SU-DHL-6 (cell line): Measurements from ENCODE around the gene STX8.

Experiments used
- H2AFZ ChIP-seq: fragments of 200-600 bp; sonication (generic); 2 replicates; pipeline ENCODE4 v1.6.1; 2014; ENCODE audit warnings: low read depth, mild to moderate bottlenecking, moderate library complexity, mixed read lengths, antibody characterized with exemption, low read length; ENCODE audit not compliant: severe bottlenecking
- H3F3A ChIP-seq: fragments of 200-600 bp; shearing (Covaris generic); 2 replicates; pipeline ENCODE4 v1.6.0; 2016; ENCODE audit warnings: antibody characterized with exemption, mild to moderate bottlenecking; ENCODE audit not compliant: insufficient read depth
- H3K27ac ChIP-seq: fragments of 200-600 bp; sonication (generic); 2 replicates; pipeline ENCODE4 v1.5.1; 2016; ENCODE audit warnings: low read depth, mild to moderate bottlenecking, low read length, moderate library complexity, mixed read lengths
- H3K27me3 ChIP-seq: fragments of 200-600 bp; sonication (generic), shearing (Covaris generic); 2 replicates; pipeline ENCODE4 v1.6.0; 2014; ENCODE audit warnings: mild to moderate bottlenecking, low read length
- H3K36me3 ChIP-seq: fragments of 200-600 bp; sonication (generic); 2 replicates; pipeline ENCODE4 v1.6.1; 2014; ENCODE audit warnings: mild to moderate bottlenecking, low read length, mixed read lengths
- H3K4me2 ChIP-seq: fragments of 300-600, 200-600 bp; shearing (Covaris generic), sonication (generic); 2 replicates; pipeline ENCODE4 v1.6.0; 2014; ENCODE audit warnings: low read length, low read depth, mild to moderate bottlenecking; ENCODE audit not compliant: poor library complexity, severe bottlenecking
- H3K4me3 ChIP-seq: fragments of 200-600 bp; sonication (generic); 2 replicates; pipeline ENCODE4 v1.5.1; 2014; ENCODE audit warnings: antibody characterized with exemption, low read length, mild to moderate bottlenecking, mixed read lengths; ENCODE audit not compliant: insufficient read depth, poor library complexity, severe bottlenecking
- H3K79me2 ChIP-seq: fragments of 200-600 bp; sonication (generic); 2 replicates; pipeline ENCODE4 v1.6.1; 2014; ENCODE audit warnings: mild to moderate bottlenecking, low read length, moderate library complexity; ENCODE audit not compliant: insufficient read depth
- H3K9ac ChIP-seq: fragments of 200-600 bp; sonication (generic); 2 replicates; pipeline ENCODE4 v1.7.0; 2014; ENCODE audit warnings: mild to moderate bottlenecking, low read length
- H3K9me2 ChIP-seq: fragments of 200-600 bp; sonication (generic); replicated peaks from 2 replicates; pipeline ENCODE4 v1.6.1; 2014; ENCODE audit warnings: low read length; ENCODE audit not compliant: insufficient read depth
- H3K9me3 ChIP-seq: fragments of 200-600 bp; sonication (generic); 2 replicates; pipeline ENCODE4 v1.6.1; 2014; ENCODE audit warnings: low read length, mixed read lengths; ENCODE audit not compliant: insufficient read depth
- H4K20me1 ChIP-seq: fragments of 200-600 bp; sonication (generic); 2 replicates; pipeline ENCODE4 v1.6.1; 2014; ENCODE audit warnings: low read depth, mild to moderate bottlenecking, antibody characterized with exemption, low read length, moderate library complexity, mixed read lengths
- CTCF ChIP-seq: fragments of 200-600 bp; sonication (generic); IDR thresholded peaks from one replicate; pipeline ENCODE4 v1.5.1; 2017; ENCODE audit warnings: antibody characterized with exemption, mild to moderate bottlenecking, low read length, moderate library complexity; ENCODE audit not compliant: insufficient read depth, poor library complexity, severe bottlenecking
- EZH2phosphoT487 ChIP-seq: fragments of 200-600 bp; sonication (generic), shearing (Covaris generic); conservative IDR thresholded peaks from 2 replicates; pipeline ENCODE4 v1.6.1; 2018; ENCODE audit warnings: mild to moderate bottlenecking, antibody characterized with exemption, low read length, moderate library complexity, mixed read lengths

Gene STX8

DNA sequence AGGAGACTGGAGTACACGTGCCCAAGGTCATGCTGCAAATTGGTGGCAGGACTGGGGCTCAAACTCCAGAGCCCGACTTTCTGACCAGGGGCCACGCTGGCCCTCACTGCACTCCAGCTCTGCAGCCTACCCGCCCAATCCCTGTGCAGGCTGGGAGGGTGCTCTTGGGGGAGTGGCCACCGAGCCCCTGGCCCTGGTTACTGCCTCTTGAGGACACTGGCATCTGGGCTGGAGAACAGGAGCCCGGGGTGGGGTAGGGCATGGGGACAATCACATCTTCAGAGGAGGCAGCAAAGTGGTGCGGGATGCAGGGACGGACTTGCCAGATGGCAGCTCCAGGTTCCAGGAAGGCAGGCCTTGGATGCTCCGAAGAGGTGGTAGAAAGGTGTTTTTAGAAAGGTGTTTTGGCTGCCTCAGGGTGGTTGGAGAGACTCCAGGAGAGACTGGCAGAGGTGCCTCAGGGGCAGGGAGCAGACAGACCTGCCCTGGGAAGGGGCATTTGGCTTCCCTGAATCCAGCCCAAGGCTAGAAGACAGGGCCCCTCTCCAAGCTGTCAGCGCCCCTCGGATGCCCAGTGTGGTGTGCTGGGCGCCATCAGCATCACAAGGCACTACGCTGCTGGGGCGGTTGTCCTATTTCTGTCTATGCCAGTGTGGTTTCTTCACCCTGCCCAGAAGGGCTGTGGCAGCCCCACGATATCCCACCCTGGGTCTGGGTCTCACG is 333.7 kb downstream of the STX8 start:
- no peaks in the 10 kb centered on the region for H3F3A ChIP-seq
- H3K9ac ChIP-seq: no peak overlapping the region
- no peaks in the 10 kb centered on the region for H3K36me3 ChIP-seq
- H3K9me3 ChIP-seq: no peaks in the 10 kb centered on the region
- no peak overlapping the region for H3K27ac ChIP-seq
- TF ChIP-seq CTCF (no peak), EZH2phosphoT487 (no peak)
- H3K27me3 ChIP-seq: no peaks in the 10 kb centered on the region
- H3K4me3 ChIP-seq: no peak overlapping the region
- H2AFZ ChIP-seq: no peak overlapping the region
- no peaks in the 10 kb centered on the region for H3K9me2 ChIP-seq
- H4K20me1 ChIP-seq: no peaks in the 10 kb centered on the region
- no peaks in the 10 kb centered on the region for H3K79me2 ChIP-seq
- H3K4me2 ChIP-seq: no peak overlapping the region

GRCh38 chr17:9241371-9241712 is 334.3 kb downstream of the STX8 start:
- Histone ChIP-seq H3K4me3 (no peak overlapping the region), H2AFZ (no peak overlapping the region), H3K4me2 (no peak overlapping the region), H3K36me3 (no peaks in the 10 kb centered on the region), H3K27ac (no peak overlapping the region), H3K9me3 (no peaks in the 10 kb centered on the region), H4K20me1 (no peaks in the 10 kb centered on the region), H3K27me3 (no peaks in the 10 kb centered on the region), H3F3A (no peaks in the 10 kb centered on the region), H3K9ac (no peak overlapping the region), H3K9me2 (no peaks in the 10 kb centered on the region), H3K79me2 (no peaks in the 10 kb centered on the region)
- TF ChIP-seq EZH2phosphoT487 (no peak), CTCF (no peak)

DNA sequence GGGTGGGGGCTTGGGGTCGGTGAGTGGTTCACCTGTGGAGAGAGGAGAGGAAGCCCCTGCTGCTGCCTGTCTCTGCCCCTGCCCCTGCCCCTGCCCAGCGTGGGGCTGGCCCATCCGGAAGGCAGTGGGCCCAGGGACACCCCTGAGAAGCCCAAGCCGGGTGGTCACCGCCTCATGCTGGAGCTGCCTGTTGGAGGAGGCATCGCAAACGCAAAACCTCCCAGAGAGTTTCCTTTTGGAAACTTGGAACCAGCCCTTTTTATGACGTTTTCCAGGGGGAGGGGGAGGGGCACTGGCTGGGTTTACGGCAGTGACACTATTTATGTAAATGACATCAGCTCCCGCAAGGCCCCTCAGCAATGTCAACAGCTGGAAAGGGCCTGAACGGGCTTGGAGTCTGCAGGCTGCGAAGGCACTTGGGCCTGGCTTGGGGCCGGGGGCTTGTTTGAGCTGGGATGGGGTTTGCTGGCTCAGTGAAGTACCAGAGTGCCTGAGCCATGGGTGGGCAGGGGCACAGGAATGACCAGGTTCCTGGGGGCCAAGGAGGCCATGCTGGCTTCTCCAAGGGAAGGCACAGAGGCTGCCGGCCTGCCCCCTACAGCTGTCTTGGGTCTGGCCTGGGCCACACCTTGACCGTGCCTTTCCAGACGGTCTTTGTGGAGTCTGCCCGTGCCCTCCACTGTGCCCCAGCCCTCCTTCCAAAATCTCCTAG is 334.8 kb downstream of the STX8 start:
- Histone ChIP-seq H3K4me2 (peak overlapping the region; percentile 33), H3K79me2 (no peaks in the 10 kb centered on the region), H3K36me3 (no peaks in the 10 kb centered on the region), H3K4me3 (no peak overlapping the region), H3F3A (no peaks in the 10 kb centered on the region), H3K9me3 (no peaks in the 10 kb centered on the region), H3K27ac (no peak overlapping the region), H2AFZ (no peak overlapping the region), H3K9me2 (no peaks in the 10 kb centered on the region), H3K27me3 (no peaks in the 10 kb centered on the region), H4K20me1 (no peaks in the 10 kb centered on the region), H3K9ac (no peak overlapping the region)
- no peak for TF ChIP-seq CTCF
- no peak for TF ChIP-seq EZH2phosphoT487
